ENCODE measurements around the gene AGL.
A peak's percentile ranks its signal among the peaks of the same experiment; 100 is the strongest.

DNA sequence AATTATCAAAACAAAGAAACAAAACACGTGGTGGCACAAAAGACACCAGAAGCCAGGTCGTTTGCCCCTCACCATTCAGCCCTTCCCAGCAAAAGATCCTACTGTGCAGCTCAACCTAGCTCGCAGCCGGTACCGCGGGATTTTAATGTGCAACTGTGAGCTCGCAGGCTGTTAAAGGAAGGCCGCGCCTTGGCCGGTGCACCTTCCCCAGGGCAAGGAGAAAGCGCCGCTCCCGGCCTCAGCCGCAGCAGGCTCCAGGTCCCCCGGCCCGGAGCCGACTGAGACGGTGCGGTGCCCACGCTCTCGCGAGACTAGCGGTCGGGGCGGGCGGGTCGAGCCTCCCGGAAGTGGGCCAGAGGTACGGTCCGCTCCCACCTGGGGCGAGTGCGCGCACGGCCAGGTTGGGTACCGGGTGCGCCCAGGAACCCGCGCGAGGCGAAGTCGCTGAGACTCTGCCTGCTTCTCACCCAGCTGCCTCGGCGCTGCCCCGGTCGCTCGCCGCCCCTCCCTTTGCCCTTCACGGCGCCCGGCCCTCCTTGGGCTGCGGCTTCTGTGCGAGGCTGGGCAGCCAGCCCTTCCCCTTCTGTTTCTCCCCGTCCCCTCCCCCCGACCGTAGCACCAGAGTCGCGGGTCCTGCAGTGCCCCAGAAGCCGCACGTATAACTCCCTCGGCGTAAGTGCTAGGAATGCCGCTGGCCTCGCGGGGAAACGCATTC, at the start of gene AGL:
- TF ChIP-seq EP300 (IDR thresholded peaks at IDR 0.05) (no peak), MAX (IDR thresholded peaks at IDR 0.05) (peak; percentile 34), CTCF (IDR thresholded peaks at IDR 0.05) (no peak), ESRRA (IDR thresholded peaks at IDR 0.05; ENCODE audit: borderline replicate concordance, low read length) (no peak)
- TF ChIP-seq, protein P1, sequence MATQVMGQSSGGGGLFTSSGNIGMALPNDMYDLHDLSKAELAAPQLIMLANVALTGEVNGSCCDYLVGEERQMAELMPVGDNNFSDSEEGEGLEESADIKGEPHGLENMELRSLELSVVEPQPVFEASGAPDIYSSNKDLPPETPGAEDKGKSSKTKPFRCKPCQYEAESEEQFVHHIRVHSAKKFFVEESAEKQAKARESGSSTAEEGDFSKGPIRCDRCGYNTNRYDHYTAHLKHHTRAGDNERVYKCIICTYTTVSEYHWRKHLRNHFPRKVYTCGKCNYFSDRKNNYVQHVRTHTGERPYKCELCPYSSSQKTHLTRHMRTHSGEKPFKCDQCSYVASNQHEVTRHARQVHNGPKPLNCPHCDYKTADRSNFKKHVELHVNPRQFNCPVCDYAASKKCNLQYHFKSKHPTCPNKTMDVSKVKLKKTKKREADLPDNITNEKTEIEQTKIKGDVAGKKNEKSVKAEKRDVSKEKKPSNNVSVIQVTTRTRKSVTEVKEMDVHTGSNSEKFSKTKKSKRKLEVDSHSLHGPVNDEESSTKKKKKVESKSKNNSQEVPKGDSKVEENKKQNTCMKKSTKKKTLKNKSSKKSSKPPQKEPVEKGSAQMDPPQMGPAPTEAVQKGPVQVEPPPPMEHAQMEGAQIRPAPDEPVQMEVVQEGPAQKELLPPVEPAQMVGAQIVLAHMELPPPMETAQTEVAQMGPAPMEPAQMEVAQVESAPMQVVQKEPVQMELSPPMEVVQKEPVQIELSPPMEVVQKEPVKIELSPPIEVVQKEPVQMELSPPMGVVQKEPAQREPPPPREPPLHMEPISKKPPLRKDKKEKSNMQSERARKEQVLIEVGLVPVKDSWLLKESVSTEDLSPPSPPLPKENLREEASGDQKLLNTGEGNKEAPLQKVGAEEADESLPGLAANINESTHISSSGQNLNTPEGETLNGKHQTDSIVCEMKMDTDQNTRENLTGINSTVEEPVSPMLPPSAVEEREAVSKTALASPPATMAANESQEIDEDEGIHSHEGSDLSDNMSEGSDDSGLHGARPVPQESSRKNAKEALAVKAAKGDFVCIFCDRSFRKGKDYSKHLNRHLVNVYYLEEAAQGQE (IDR thresholded peaks at IDR 0.05), result peak; percentile 89
